ENCODE data around the gene KDM4B. TPM values are rescaled to one million over a fixed set of nuclear protein-coding genes. Genes with fewer than 3 reads are reported as not detected.

KDM4B gene
- total and polyA plus RNA-seq, 3 donors from 2014 or later, result 33.3 to 72.7 (median 67.7) TPM

DNA sequence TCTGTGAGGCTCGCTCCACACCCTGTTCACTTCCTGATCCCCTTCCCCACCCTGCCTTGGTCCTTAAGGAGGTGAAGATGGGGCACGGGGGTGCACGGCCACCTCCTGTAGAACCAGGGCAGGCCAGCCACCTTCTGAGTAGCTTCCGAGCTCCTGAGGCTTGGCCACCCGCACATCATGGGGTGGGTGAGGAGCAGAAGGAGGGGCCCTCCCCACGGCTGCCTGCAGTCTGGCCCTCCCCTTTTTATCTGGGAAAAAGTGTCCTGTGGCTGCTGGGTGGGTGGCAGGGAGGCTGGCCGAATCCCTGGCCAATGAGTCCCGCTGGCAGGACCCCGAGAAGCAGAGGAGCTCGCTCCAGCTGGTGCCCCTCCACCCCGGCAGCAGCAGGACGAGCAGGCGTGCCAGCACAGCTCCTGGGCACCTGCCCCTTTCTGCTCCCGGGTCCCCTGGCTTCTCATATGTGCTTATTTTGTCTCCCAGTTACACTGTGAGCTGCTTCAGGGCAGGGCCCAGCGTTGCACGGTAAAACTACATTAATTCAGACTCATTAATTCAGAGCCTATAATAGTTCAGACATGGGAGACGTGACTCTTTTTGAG, 135.0 kb downstream of the KDM4B start:
- no peak for DNase-seq
- TF ChIP-seq POLR2A (IDR thresholded peaks at IDR 0.05), result no peak
- TF ChIP-seq, protein P1, sequence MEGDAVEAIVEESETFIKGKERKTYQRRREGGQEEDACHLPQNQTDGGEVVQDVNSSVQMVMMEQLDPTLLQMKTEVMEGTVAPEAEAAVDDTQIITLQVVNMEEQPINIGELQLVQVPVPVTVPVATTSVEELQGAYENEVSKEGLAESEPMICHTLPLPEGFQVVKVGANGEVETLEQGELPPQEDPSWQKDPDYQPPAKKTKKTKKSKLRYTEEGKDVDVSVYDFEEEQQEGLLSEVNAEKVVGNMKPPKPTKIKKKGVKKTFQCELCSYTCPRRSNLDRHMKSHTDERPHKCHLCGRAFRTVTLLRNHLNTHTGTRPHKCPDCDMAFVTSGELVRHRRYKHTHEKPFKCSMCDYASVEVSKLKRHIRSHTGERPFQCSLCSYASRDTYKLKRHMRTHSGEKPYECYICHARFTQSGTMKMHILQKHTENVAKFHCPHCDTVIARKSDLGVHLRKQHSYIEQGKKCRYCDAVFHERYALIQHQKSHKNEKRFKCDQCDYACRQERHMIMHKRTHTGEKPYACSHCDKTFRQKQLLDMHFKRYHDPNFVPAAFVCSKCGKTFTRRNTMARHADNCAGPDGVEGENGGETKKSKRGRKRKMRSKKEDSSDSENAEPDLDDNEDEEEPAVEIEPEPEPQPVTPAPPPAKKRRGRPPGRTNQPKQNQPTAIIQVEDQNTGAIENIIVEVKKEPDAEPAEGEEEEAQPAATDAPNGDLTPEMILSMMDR (IDR thresholded peaks at IDR 0.05), result no peak
- H3K36me3 ChIP-seq (ENCODE audit: low read depth, missing control alignments), result no peaks in the 10 kb centered on the region
- no peak overlapping the region for H3K27ac ChIP-seq
- no peaks in the 10 kb centered on the region for H3K9me3 ChIP-seq
- H3K4me1 ChIP-seq, result peaks cover 11% of the 10 kb centered on the region
- 66 to 68% methylated on average over 13 to 17 of the region's 17 CpGs for WGBS, 2 donors
- H3K4me3 ChIP-seq, result no peak overlapping the region
- H3K27me3 ChIP-seq, result no peaks in the 10 kb centered on the region
- intact Hi-C loops (cut with DNase I; ENCODE audit: low total_unique reads), result no loop called here

DNA sequence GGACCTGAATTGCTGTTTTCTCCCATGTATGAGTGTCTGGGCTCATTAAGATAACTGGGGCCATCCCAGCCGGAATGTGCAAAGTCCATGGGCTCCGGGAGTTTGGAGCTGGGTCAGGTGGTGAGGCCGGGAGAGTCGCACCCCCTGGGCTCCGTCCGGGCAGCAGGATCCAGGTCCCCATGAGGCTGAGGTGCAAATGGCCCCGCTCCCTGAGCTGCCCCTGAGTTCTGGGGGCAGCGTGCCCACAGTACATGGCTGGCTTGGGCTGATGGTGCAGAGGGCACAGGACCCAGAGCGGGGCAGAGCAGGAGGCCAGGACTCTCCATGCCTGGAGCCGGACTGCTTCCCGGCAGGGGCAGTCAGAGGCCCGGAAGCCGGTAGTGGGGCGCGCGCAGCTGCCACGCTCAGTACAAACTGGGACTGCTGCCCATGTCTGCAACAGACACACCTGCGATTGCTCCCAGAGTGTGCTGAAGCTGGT, 136.0 kb downstream of the KDM4B start:
- H3K4me3 ChIP-seq, result no peak overlapping the region
- no peaks in the 10 kb centered on the region for H3K9me3 ChIP-seq
- DNase-seq, result no peak
- H3K27ac ChIP-seq, result no peak overlapping the region
- 91 to 93% methylated on average over 6 to 18 of the region's 18 CpGs for WGBS, 2 donors
- H3K27me3 ChIP-seq, result no peaks in the 10 kb centered on the region
- intact Hi-C loops (cut with DNase I; ENCODE audit: low total_unique reads), result no loop called here
- peaks cover 11% of the 10 kb centered on the region for H3K4me1 ChIP-seq
- no peak for TF ChIP-seq POLR2A (IDR thresholded peaks at IDR 0.05)
- TF ChIP-seq, protein P1 (IDR thresholded peaks at IDR 0.05), result no peak
- no peaks in the 10 kb centered on the region for H3K36me3 ChIP-seq (ENCODE audit: low read depth, missing control alignments)

DNA sequence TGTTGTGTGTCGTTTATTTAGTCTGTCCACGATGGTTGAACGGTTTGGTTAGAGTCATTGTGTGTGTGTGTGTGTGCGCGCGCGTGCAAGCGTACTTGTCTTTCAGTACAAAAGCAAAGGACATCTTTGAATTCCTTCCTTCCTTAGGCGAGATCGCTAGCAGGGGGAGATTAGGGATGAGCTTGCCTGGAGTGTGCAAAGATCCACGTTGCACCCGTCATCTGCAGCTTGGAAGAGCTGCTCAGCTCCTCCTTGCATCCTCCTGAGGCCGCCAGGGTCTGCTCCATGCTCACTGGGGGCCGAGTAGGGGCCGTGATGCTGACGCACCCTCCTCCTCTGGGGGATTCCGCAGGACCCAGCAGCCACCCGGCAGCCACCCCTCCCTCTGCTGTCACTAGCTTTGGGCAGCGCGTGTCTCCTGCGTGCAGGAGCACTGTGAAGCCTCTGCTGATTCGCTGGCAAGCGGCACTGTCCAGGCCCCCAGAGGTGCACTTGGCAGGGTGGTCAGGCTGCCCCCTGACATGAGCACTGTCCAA, 137.3 kb downstream of the KDM4B start:
- intact Hi-C loops (cut with DNase I; ENCODE audit: low total_unique reads), result no loop called here
- Histone ChIP-seq H3K27me3 (no peaks in the 10 kb centered on the region), H3K4me3 (no peak overlapping the region), H3K4me1 (peaks cover 11% of the 10 kb centered on the region), H3K9me3 (no peaks in the 10 kb centered on the region), H3K36me3 (ENCODE audit: low read depth, missing control alignments) (no peaks in the 10 kb centered on the region), H3K27ac (no peak overlapping the region)
- TF ChIP-seq, protein P1 (IDR thresholded peaks at IDR 0.05), result no peak
- no peak for TF ChIP-seq POLR2A (IDR thresholded peaks at IDR 0.05)
- no peak for DNase-seq
- WGBS, 2 donors, result 94 to 97% methylated on average over 13 to 23 of the region's 23 CpGs

DNA sequence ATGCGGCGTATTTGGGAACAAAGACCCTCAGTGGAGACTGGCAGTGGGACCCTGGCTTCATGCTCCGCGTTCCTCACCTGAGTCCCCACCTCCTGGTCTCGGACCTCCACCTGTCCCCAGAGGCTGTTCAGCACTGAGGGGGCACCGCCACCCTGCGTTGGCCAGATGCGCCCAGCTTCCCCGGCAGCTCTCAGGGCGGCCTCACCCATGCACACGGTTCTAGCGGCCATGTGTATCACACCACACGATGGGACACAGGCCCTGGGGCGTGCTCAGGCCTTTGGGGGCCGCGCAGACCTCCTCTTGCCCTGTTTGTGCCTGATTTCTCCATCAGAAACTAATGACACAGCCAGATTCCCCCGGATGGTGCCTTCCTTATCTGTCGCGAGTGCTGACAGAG, 138.1 kb downstream of the KDM4B start:
- no peak overlapping the region for H3K27ac ChIP-seq
- H3K27me3 ChIP-seq, result no peaks in the 10 kb centered on the region
- no peaks in the 10 kb centered on the region for H3K9me3 ChIP-seq
- peaks cover 11% of the 10 kb centered on the region for H3K4me1 ChIP-seq
- WGBS, 2 donors, result 82 to 92% methylated on average over 2 to 19 of the region's 19 CpGs
- H3K36me3 ChIP-seq (ENCODE audit: low read depth, missing control alignments), result no peaks in the 10 kb centered on the region
- TF ChIP-seq POLR2A (IDR thresholded peaks at IDR 0.05), result no peak
- TF ChIP-seq, protein P1 (IDR thresholded peaks at IDR 0.05), result no peak
- H3K4me3 ChIP-seq, result no peak overlapping the region
- intact Hi-C loops (cut with DNase I; ENCODE audit: low total_unique reads), result no loop called here
- no peak for DNase-seq
